ENCODE measurements around the gene IGF2R.
"Not testable (repeated sequence)": the region's sequence is repeated elsewhere in the genome, so short reads cannot be mapped to it uniquely, and the experiment has no call there.

IGF2R gene

DNA sequence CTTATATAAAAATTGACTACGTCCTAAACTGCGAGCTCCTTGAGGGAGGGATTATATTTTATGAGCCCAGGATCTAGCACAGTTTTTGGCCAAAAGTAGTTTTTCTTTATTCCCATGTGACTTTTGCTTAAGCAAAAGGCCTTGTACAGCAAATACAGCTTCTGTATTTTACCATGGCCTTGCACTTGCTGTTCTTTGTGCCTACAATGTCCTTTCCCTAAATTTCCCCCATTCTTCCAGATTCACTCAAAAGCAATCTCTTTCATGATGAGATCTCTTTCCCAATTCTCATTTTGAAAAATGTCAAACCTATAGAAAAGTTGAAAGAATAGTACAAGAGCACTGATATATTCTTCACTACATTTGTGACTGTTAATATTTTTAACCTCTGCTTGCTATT lies 4.8 kb upstream of the IGF2R start:
- no peaks in the 10 kb centered on the region for H3K27me3 ChIP-seq (replicated peaks; ENCODE audit: insufficient read depth, low read length)
- no peak overlapping the region for H3K4me2 ChIP-seq (ENCODE audit: low read depth, low read length)
- H4K20me1 ChIP-seq (ENCODE audit: insufficient read depth, low read length): no peaks in the 10 kb centered on the region
- H3K79me2 ChIP-seq (ENCODE audit: low read length): no peaks in the 10 kb centered on the region
- H3K9me2 ChIP-seq (replicated peaks; ENCODE audit: insufficient read depth, low read length): no peaks in the 10 kb centered on the region
- H3K4me1 ChIP-seq (ENCODE audit: low read length): peaks cover 15% of the 10 kb centered on the region; the same call in 1 of the 2 replicates
- H3F3A ChIP-seq (ENCODE audit: insufficient read depth, low read length): no peaks in the 10 kb centered on the region
- no peak overlapping the region for H3K4me3 ChIP-seq (ENCODE audit: low read length)
- H3K9me3 ChIP-seq (replicated peaks; ENCODE audit: insufficient read depth, low read length): no peaks in the 10 kb centered on the region
- DNase-seq: no peak
- H3K9ac ChIP-seq (ENCODE audit: low read length): no peak overlapping the region
- H3K27ac ChIP-seq (ENCODE audit: low read length): no peak overlapping the region
- no peak overlapping the region for H2AFZ ChIP-seq (ENCODE audit: low read length)
- H3K36me3 ChIP-seq (replicated peaks; ENCODE audit: insufficient read depth, low read length): no peaks in the 10 kb centered on the region
- TF ChIP-seq, protein P1, sequence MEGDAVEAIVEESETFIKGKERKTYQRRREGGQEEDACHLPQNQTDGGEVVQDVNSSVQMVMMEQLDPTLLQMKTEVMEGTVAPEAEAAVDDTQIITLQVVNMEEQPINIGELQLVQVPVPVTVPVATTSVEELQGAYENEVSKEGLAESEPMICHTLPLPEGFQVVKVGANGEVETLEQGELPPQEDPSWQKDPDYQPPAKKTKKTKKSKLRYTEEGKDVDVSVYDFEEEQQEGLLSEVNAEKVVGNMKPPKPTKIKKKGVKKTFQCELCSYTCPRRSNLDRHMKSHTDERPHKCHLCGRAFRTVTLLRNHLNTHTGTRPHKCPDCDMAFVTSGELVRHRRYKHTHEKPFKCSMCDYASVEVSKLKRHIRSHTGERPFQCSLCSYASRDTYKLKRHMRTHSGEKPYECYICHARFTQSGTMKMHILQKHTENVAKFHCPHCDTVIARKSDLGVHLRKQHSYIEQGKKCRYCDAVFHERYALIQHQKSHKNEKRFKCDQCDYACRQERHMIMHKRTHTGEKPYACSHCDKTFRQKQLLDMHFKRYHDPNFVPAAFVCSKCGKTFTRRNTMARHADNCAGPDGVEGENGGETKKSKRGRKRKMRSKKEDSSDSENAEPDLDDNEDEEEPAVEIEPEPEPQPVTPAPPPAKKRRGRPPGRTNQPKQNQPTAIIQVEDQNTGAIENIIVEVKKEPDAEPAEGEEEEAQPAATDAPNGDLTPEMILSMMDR (IDR thresholded peaks at IDR 0.05; ENCODE audit: low read length): no peak
- TF ChIP-seq EZH2phosphoT487 (IDR thresholded peaks at IDR 0.05; ENCODE audit: low read length) (no peak), EZH2 (optimal IDR thresholded peaks at IDR 0.05; ENCODE audit: low read depth, low read length) (no peak)

GRCh38 chr6:159966339-159966738 lies 2.5 kb upstream of the IGF2R start:
- Histone ChIP-seq H3F3A (ENCODE audit: insufficient read depth, low read length) (no peaks in the 10 kb centered on the region), H3K9me3 (replicated peaks; ENCODE audit: insufficient read depth, low read length) (no peaks in the 10 kb centered on the region), H3K4me1 (ENCODE audit: low read length) (peaks cover under 1% of the 10 kb centered on the region; the same call in 1 of the 2 replicates), H3K9ac (ENCODE audit: low read length) (no peak overlapping the region), H3K9me2 (replicated peaks; ENCODE audit: insufficient read depth, low read length) (no peaks in the 10 kb centered on the region), H3K79me2 (ENCODE audit: low read length) (peaks cover 22% of the 10 kb centered on the region), H2AFZ (ENCODE audit: low read length) (no peak overlapping the region), H3K36me3 (replicated peaks; ENCODE audit: insufficient read depth, low read length) (no peaks in the 10 kb centered on the region), H4K20me1 (ENCODE audit: insufficient read depth, low read length) (no peaks in the 10 kb centered on the region), H3K27me3 (replicated peaks; ENCODE audit: insufficient read depth, low read length) (no peaks in the 10 kb centered on the region), H3K4me3 (ENCODE audit: low read length) (no peak overlapping the region), H3K27ac (ENCODE audit: low read length) (no peak overlapping the region), H3K4me2 (ENCODE audit: low read depth, low read length) (no peak overlapping the region)
- TF ChIP-seq, protein P1 (IDR thresholded peaks at IDR 0.05; ENCODE audit: low read length): no peak
- no peak for TF ChIP-seq EZH2phosphoT487 (IDR thresholded peaks at IDR 0.05; ENCODE audit: low read length)
- TF ChIP-seq EZH2 (optimal IDR thresholded peaks at IDR 0.05; ENCODE audit: low read depth, low read length): no peak
- no peak for DNase-seq

- Histone ChIP-seq H3K36me3 (replicated peaks; ENCODE audit: insufficient read depth, low read length) (no peaks in the 10 kb centered on the region), H3K9me3 (replicated peaks; ENCODE audit: insufficient read depth, low read length) (no peaks in the 10 kb centered on the region), H3K27ac (ENCODE audit: low read length) (no peak overlapping the region), H3K9ac (ENCODE audit: low read length) (no peak overlapping the region), H2AFZ (ENCODE audit: low read length) (no peak overlapping the region), H3K79me2 (ENCODE audit: low read length) (peaks cover 28% of the 10 kb centered on the region), H3K4me3 (ENCODE audit: low read length) (no peak overlapping the region), H3K27me3 (replicated peaks; ENCODE audit: insufficient read depth, low read length) (no peaks in the 10 kb centered on the region), H3K9me2 (replicated peaks; ENCODE audit: insufficient read depth, low read length) (no peaks in the 10 kb centered on the region), H3K4me2 (ENCODE audit: low read depth, low read length) (no peak overlapping the region), H3K4me1 (ENCODE audit: low read length) (no peaks in the 10 kb centered on the region), H4K20me1 (ENCODE audit: insufficient read depth, low read length) (no peaks in the 10 kb centered on the region), H3F3A (ENCODE audit: insufficient read depth, low read length) (no peaks in the 10 kb centered on the region)
- DNase-seq: no peak
- TF ChIP-seq, protein P1 (IDR thresholded peaks at IDR 0.05; ENCODE audit: low read length): no peak
- TF ChIP-seq EZH2 (optimal IDR thresholded peaks at IDR 0.05; ENCODE audit: low read depth, low read length): no peak
- no peak for TF ChIP-seq EZH2phosphoT487 (IDR thresholded peaks at IDR 0.05; ENCODE audit: low read length)
Measured at GRCh38 chr6:159966981-159967380, 1.9 kb upstream of the IGF2R start.

GRCh38 chr6:159967621-159968020 lies 1.3 kb upstream of the IGF2R start:
- H3K4me2 ChIP-seq (ENCODE audit: low read depth, low read length): not testable (repeated sequence)

More at GRCh38 chr6:159967621-159968020, 1.3 kb upstream of the IGF2R start:
- not testable (repeated sequence) for H3K9ac ChIP-seq (ENCODE audit: low read length); H4K20me1 ChIP-seq (ENCODE audit: insufficient read depth, low read length); H2AFZ ChIP-seq (ENCODE audit: low read length); H3K27ac ChIP-seq (ENCODE audit: low read length); H3K9me3 ChIP-seq (replicated peaks; ENCODE audit: insufficient read depth, low read length); H3F3A ChIP-seq (ENCODE audit: insufficient read depth, low read length); H3K36me3 ChIP-seq (replicated peaks; ENCODE audit: insufficient read depth, low read length); H3K27me3 ChIP-seq (replicated peaks; ENCODE audit: insufficient read depth, low read length); H3K9me2 ChIP-seq (replicated peaks; ENCODE audit: insufficient read depth, low read length); H3K4me3 ChIP-seq (ENCODE audit: low read length); H3K4me1 ChIP-seq (ENCODE audit: low read length); DNase-seq
- peaks cover 35% of the 10 kb centered on the region for H3K79me2 ChIP-seq (ENCODE audit: low read length)

Measured in MM.1S (cell line).